GM10266 (cell line): ENCODE results near the gene PDGFRB.

Source experiments
- DNase-seq: peaks from one replicate; pipeline ENCODE4 v3.0.0; 2012; ENCODE audit errors: extremely low spot score
- TF ChIP-seq, protein P1 (sequence below): IDR thresholded peaks from 2 replicates; pipeline ENCODE4 v1.5.1; 2012; ENCODE audit warnings: mild to moderate bottlenecking, low read depth; ENCODE audit not compliant: control insufficient read depth, insufficient read depth; ENCODE audit errors: missing control alignments

Gene PDGFRB

DNA sequence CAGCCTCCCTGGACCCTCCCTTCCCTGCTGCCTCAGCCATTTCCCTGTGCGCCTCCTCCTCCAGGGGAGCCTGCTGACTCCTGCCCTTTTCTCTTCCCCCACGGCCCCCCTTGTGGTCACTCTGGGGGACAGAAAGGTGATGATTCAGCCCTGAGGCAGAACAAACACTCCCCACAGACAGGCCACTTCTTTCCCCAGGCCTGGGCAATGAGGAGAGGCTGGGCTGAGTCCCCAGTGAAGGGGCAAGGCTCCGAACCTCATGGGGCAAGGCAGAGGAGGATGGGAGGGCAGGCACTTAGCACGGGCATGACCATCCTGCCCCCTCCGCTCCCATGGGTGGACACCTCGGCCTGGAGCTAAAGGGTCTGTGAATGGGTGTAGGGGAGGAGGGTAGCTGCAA is 90.3 kb downstream of the PDGFRB start:
- TF ChIP-seq, protein P1, sequence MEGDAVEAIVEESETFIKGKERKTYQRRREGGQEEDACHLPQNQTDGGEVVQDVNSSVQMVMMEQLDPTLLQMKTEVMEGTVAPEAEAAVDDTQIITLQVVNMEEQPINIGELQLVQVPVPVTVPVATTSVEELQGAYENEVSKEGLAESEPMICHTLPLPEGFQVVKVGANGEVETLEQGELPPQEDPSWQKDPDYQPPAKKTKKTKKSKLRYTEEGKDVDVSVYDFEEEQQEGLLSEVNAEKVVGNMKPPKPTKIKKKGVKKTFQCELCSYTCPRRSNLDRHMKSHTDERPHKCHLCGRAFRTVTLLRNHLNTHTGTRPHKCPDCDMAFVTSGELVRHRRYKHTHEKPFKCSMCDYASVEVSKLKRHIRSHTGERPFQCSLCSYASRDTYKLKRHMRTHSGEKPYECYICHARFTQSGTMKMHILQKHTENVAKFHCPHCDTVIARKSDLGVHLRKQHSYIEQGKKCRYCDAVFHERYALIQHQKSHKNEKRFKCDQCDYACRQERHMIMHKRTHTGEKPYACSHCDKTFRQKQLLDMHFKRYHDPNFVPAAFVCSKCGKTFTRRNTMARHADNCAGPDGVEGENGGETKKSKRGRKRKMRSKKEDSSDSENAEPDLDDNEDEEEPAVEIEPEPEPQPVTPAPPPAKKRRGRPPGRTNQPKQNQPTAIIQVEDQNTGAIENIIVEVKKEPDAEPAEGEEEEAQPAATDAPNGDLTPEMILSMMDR = no peak
- DNase-seq = no peak

DNA sequence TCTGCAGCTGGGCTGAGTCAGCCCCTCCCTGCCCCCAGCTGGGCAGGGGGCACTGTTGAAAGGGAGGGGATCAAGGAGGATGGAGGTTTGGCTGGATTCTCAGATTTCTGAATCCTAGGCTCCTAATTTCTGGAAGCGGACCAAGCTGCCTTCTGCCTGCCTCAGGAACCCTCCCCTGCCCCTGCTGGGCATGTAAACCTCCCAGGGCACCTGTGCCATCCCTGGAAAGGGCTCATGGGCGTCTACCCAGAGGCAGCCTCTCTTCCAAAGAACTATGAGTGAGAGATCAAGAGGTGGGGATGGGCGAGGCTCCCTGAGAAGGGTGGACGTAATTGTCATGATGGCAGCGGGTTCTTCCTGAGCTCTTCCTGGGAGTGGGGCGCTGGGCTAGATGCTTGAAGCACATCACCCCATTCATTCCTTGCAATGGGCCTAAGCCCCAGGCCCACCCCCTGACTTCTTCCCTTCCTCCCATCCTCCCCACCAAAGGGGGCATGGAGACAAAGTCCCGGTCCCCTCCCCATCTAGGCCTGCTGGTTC is 90.9 kb downstream of the PDGFRB start:
- no peak for DNase-seq
- TF ChIP-seq, protein P1 = no peak
